Measurements from ENCODE around the gene ATXN10. TPM values are rescaled to one million over a fixed set of nuclear protein-coding genes. Genes with fewer than 3 reads are reported as not detected.

ATXN10 gene
- total and polyA plus RNA-seq, 2 donors (not counting 1 experiment from before 2014, with no cell fraction given), result 52.3 to 95.5 TPM

GRCh38 chr22:45726081-45726480, 54.4 kb downstream of the ATXN10 start:
- no peak overlapping the region for H3K4me2 ChIP-seq (replicated peaks; ENCODE audit: low read depth, low read length, poor library complexity, severe bottlenecking)
- H3K27me3 ChIP-seq (replicated peaks in 1 of 4; ENCODE audit: control extremely low read depth in 1 of 4, control insufficient read depth in 3 of 4, insufficient read depth in 4 of 4, low read length in 3 of 4), result no peaks in the 10 kb centered on the region
- intact Hi-C loops (cut with micrococcal nuclease), result no loop called here
- ATAC-seq (ENCODE audit: low read depth) (no peak), DNase-seq (no peak)
- Mint-ChIP-seq H3K4me1 (peaks cover 31% of the 10 kb centered on the region), H3K4me3 (no peak overlapping the region), H3K27ac (no peak overlapping the region), H3K9me3 (ENCODE audit: insufficient read depth) (no peaks in the 10 kb centered on the region), H3K27me3 (no peaks in the 10 kb centered on the region)
- no peak overlapping the region for H3K27ac ChIP-seq (ENCODE audit: low read length in 2 of 2)
- TF ChIP-seq CTCF (IDR thresholded peaks at IDR 0.05), result no peak
- TF ChIP-seq EZH2 (IDR thresholded peaks at IDR 0.05; ENCODE audit: borderline replicate concordance, insufficient read depth, low read depth, low read length, poor library complexity, severe bottlenecking), result no peak
- peaks cover 31% of the 10 kb centered on the region for H3K79me2 ChIP-seq (ENCODE audit: control insufficient read depth, insufficient read depth, low read length)
- POLR2A ChIA-PET, result no interaction called here
- CTCF ChIA-PET, result no interaction called here
- no peaks in the 10 kb centered on the region for H3K9me3 ChIP-seq (ENCODE audit: control extremely low read depth in 1 of 3, control insufficient read depth in 2 of 3, insufficient read depth in 1 of 3, low read length in 2 of 3)
- peaks cover 0 to 25% of the 10 kb centered on the region in 2 experiments for H3K36me3 ChIP-seq (replicated peaks in 1 of 2; ENCODE audit: control extremely low read depth in 1 of 2, control insufficient read depth in 1 of 2, extremely low read depth in 1 of 2, insufficient read depth in 2 of 2, low read length in 1 of 2)
- H2AFZ ChIP-seq (ENCODE audit: insufficient read depth, low read depth, low read length, poor library complexity, severe bottlenecking), result no peak overlapping the region
- no peak overlapping the region for H3K9ac ChIP-seq (ENCODE audit: low read length)
- no peaks in the 10 kb centered on the region for H3K4me1 ChIP-seq (ENCODE audit: control insufficient read depth in 2 of 2, insufficient read depth in 2 of 2, low read length in 2 of 2)
- H3K4me3 ChIP-seq (ENCODE audit: control extremely low read depth in 1 of 5, extremely low read depth in 1 of 5, insufficient read depth in 1 of 5, low read depth in 2 of 5, low read length in 4 of 5), result no peak overlapping the region
- 100% methylated on average over 1 of the region's 2 CpGs for WGBS (ENCODE audit: insufficient coverage)
- peaks cover 14% of the 10 kb centered on the region for H4K20me1 ChIP-seq (ENCODE audit: control insufficient read depth, insufficient read depth, low read length, poor library complexity, severe bottlenecking)

- H3K36me3 ChIP-seq (replicated peaks in 1 of 2; ENCODE audit: control extremely low read depth in 1 of 2, control insufficient read depth in 1 of 2, extremely low read depth in 1 of 2, insufficient read depth in 2 of 2, low read length in 1 of 2), result peaks cover 0 to 23% of the 10 kb centered on the region in 2 experiments
- no peak for ATAC-seq (ENCODE audit: low read depth)
- Mint-ChIP-seq H3K27ac (no peak overlapping the region), H3K27me3 (no peaks in the 10 kb centered on the region), H3K9me3 (ENCODE audit: insufficient read depth) (no peaks in the 10 kb centered on the region), H3K4me3 (no peak overlapping the region), H3K4me1 (peaks cover 8% of the 10 kb centered on the region)
- intact Hi-C loops (cut with micrococcal nuclease), result loop anchor here (1.0 kb wide), 1 partner anchor 100 kb away; no protein-coding TSS in a partner anchor
- peaks cover 11% of the 10 kb centered on the region for H4K20me1 ChIP-seq (ENCODE audit: control insufficient read depth, insufficient read depth, low read length, poor library complexity, severe bottlenecking)
- no peaks in the 10 kb centered on the region for H3K9me3 ChIP-seq (ENCODE audit: control extremely low read depth in 1 of 3, control insufficient read depth in 2 of 3, insufficient read depth in 1 of 3, low read length in 2 of 3)
- ChIA-PET POLR2A (no interaction called here), CTCF (interaction anchor here (0.7 to 3.1 kb wide), 7 partner anchors 86 to 284 kb away, joined by 3 to 13 read pairs (median 4); no protein-coding TSS in a partner anchor)
- no peaks in the 10 kb centered on the region for H3K27me3 ChIP-seq (replicated peaks in 1 of 4; ENCODE audit: control extremely low read depth in 1 of 4, control insufficient read depth in 3 of 4, insufficient read depth in 4 of 4, low read length in 3 of 4)
- no peak overlapping the region for H3K9ac ChIP-seq (ENCODE audit: low read length)
- H3K4me3 ChIP-seq (ENCODE audit: control extremely low read depth in 1 of 5, extremely low read depth in 1 of 5, insufficient read depth in 1 of 5, low read depth in 2 of 5, low read length in 4 of 5), result no peak overlapping the region
- H3K27ac ChIP-seq (ENCODE audit: low read length in 2 of 2), result no peak overlapping the region
- no peaks in the 10 kb centered on the region for H3K4me1 ChIP-seq (ENCODE audit: control insufficient read depth in 2 of 2, insufficient read depth in 2 of 2, low read length in 2 of 2)
- peaks cover 14% of the 10 kb centered on the region for H3K79me2 ChIP-seq (ENCODE audit: control insufficient read depth, insufficient read depth, low read length)
- no peak overlapping the region for H2AFZ ChIP-seq (ENCODE audit: insufficient read depth, low read depth, low read length, poor library complexity, severe bottlenecking)
- WGBS (ENCODE audit: insufficient coverage), result 100% methylated on average over 3 of the region's 8 CpGs
- TF ChIP-seq EZH2 (IDR thresholded peaks at IDR 0.05; ENCODE audit: borderline replicate concordance, insufficient read depth, low read depth, low read length, poor library complexity, severe bottlenecking), result no peak
- no peak for TF ChIP-seq CTCF (IDR thresholded peaks at IDR 0.05)
- DNase-seq, result no peak
- no peak overlapping the region for H3K4me2 ChIP-seq (replicated peaks; ENCODE audit: low read depth, low read length, poor library complexity, severe bottlenecking)
Observed at GRCh38 chr22:45731041-45731797, 59.6 kb downstream of the ATXN10 start.
